ENCODE data around the gene PRRT1. TPM values are rescaled to one million over a fixed set of nuclear protein-coding genes. Genes with fewer than 3 reads are reported as not detected.
A peak's percentile ranks its signal among the peaks of the same experiment; 100 is the strongest.
"Not testable (repeated sequence)": the region's sequence is repeated elsewhere in the genome, so short reads cannot be mapped to it uniquely, and the experiment has no call there.

PRRT1 gene
- total RNA-seq, 2 donors from 2014 or later: 0.17 to 0.33 TPM

DNA sequence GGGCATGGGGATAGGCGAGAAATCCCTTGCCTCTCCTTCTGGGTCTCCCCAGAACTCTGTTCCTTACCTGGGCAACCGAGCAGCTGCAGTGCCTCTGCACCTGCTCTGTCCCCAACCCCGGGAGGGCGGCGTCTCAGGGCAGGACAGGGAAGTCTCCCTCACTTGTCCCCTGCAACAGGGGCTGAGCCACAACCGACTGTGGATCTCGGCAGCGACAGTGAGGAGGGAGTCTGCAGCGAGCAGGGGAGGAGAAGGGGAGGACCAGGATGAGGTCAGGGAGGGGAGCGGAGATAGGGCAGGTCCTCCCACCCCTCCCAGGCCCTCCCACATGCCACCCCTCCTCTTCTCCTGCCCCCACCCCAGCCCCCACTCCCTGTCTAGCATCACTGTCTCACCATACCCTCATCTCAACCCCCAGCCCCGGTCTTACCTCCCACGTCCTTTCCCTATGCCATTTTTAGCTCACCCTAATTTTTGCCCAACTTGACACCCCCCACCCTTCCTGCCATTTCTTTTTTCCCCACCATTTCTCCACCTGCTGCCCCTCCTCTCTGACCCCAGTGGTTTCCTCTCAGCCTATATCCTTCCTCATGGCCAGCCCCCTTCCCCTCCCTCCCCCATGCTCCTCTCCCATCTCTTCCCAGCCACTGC, 42.5 kb downstream of the PRRT1 start, which contains the start of gene TNXB:
Gene TNXB, minus strand, starts transcription at position 225 of the 651 bp plus-strand sequence. CDS start 11,140 bp downstream, outside the sequence.
- Mint-ChIP-seq H3K4me1 (ENCODE audit: low read depth in 2 of 2) (peaks cover 0 to 25% of the 10 kb centered on the region in 2 donors), H3K4me3 (no peak within 1 kb of the TSS), H3K27ac (no peak within 1 kb of the TSS), H3K9me3 (no peaks in the 10 kb centered on the region), H3K36me3 (no peaks in the 10 kb centered on the region), H3K27me3 (peaks cover 25 to 30% of the 10 kb centered on the region in 2 donors)
- ATAC-seq: peak in 1 of 2 donors; percentile 32
- DNase-seq (ENCODE audit: low spot score): no peak

DNA sequence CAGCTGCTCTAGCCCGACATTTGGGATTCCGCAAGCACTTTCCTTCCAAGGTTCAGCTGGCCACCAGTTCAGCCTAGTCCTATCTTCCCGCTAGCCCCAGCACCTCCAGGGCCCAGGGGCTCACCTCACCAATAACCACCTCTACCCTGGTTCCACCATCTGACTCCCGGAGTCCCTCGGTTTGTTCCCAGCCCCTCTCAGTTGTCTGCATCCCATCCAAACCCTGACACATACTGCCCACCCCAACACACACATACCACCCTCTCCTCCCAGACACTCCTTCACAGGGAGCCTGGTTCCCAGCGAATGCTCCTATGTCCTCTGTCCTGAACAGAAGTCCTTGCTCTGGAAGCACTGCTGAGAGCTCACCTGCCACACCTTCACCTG, 43.0 kb downstream of the PRRT1 start:
- Mint-ChIP-seq H3K36me3 (no peaks in the 10 kb centered on the region), H3K9me3 (no peaks in the 10 kb centered on the region), H3K4me3 (no peak overlapping the region), H3K4me1 (ENCODE audit: low read depth in 2 of 2) (peaks cover 0 to 25% of the 10 kb centered on the region in 2 donors), H3K27me3 (peaks cover 27 to 33% of the 10 kb centered on the region in 2 donors), H3K27ac (no peak overlapping the region)
- ATAC-seq (no peak), DNase-seq (ENCODE audit: low spot score) (no peak)

DNA sequence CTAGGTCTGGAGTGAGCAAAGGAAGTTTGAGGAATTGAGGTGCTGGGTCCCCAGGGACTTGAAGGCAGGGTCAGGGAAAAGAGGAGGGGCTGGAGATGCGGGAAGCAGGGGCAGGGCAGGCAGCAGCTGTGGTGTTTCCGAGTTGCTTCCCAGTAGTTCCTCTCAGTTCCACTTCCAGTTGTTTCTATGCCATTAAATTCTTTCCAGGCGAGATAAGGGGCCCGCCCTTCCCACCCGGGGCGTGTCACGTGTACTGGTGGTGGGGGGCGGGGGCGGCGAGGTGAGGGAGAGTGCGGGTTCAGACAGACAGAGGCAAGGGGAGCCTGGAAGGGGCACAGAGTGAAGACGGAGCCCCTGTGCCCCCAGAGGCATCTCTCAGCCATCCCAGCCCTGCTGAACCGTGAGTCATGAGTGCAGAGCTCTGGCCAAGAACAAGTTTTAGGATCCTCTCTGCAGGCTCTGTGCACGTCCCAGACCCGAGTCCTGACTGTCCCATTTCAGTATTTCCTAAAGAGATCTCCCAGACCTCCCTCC, 43.6 kb downstream of the PRRT1 start:
- no peak overlapping the region for H3K4me3 Mint-ChIP-seq
- H3K9me3 Mint-ChIP-seq: no peaks in the 10 kb centered on the region
- peaks cover 29 to 38% of the 10 kb centered on the region in 2 donors for H3K27me3 Mint-ChIP-seq
- peaks cover 0 to 24% of the 10 kb centered on the region in 2 donors for H3K4me1 Mint-ChIP-seq (ENCODE audit: low read depth in 2 of 2)
- DNase-seq (ENCODE audit: low spot score) (no peak), ATAC-seq (no peak)
- no peaks in the 10 kb centered on the region for H3K36me3 Mint-ChIP-seq
- H3K27ac Mint-ChIP-seq: no peak overlapping the region

DNA sequence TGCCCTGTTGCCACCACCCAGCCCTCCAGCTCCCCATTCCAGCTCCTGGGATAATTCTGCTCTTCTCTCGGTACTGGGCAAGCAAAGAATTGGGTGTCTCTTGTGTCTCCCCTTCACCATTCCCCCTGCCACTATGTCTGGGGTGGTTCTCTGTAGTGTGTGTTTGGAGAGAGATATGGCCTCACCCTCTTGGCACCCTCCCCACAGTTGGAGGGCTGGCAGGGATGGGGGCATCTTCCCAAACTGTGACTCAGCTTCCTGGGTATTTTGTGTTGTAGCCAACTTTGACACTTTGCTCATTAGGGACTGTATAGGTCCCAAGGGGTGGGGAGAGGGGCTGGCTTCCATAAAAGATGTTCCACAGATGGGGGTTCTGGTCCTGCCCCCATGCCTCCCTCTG, 44.3 kb downstream of the PRRT1 start:
- DNase-seq (ENCODE audit: low spot score): no peak
- Mint-ChIP-seq H3K36me3 (no peaks in the 10 kb centered on the region), H3K4me3 (no peak overlapping the region), H3K9me3 (no peaks in the 10 kb centered on the region), H3K27ac (no peak overlapping the region), H3K4me1 (ENCODE audit: low read depth in 2 of 2) (peaks cover 0 to 22% of the 10 kb centered on the region in 2 donors), H3K27me3 (peaks cover 29 to 40% of the 10 kb centered on the region in 2 donors)
- ATAC-seq: no peak

DNA sequence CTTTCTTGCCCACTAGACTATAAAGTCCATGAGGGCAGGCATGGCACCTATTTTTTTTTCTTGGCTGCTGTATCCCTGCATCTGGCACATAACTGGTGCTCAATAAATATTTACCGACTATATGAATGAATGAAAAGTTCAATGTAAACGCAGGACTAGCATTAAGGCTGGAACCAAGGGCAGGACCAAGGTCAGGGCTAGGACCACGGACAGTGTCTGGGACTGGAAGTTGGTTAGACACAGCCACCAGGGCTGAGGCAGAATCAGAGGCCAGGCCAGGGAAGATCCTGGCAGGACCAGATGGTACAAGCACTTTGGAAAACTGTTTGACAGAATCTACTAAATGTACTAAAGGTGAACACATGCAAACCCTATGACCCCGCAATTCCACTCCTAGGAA, 46.3 kb downstream of the PRRT1 start:
- ATAC-seq (no peak), DNase-seq (ENCODE audit: low spot score) (no peak)
- H3K4me3 Mint-ChIP-seq: no peak overlapping the region
- no peaks in the 10 kb centered on the region for H3K9me3 Mint-ChIP-seq
- peaks cover 29 to 40% of the 10 kb centered on the region in 2 donors for H3K27me3 Mint-ChIP-seq
- peaks cover 0 to 18% of the 10 kb centered on the region in 2 donors for H3K4me1 Mint-ChIP-seq (ENCODE audit: low read depth in 2 of 2)
- no peaks in the 10 kb centered on the region for H3K36me3 Mint-ChIP-seq
- H3K27ac Mint-ChIP-seq: no peak overlapping the region

DNA sequence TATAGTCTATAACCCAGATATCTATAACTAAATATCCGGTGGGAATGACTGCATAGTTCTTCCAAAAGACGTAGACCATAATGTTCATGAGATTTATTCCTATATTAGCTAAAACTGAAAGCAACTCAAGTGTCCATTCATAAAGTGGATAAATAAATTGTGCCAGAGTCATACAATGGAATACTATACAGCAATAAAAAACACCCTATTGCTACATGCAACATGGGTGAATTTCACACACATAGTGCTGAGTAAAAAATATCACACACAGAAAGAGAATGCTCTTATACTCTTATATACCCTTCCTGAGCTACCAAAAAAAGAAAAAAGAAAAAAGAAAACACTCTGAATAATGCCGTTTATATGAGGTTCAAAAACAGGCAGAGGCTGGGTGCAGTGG, 49.5 kb downstream of the PRRT1 start:
- Mint-ChIP-seq H3K27ac (no peak overlapping the region), H3K4me3 (no peak overlapping the region), H3K36me3 (no peaks in the 10 kb centered on the region), H3K9me3 (no peaks in the 10 kb centered on the region), H3K27me3 (peaks cover 31 to 46% of the 10 kb centered on the region in 2 donors), H3K4me1 (ENCODE audit: low read depth in 2 of 2) (no peaks in the 10 kb centered on the region)
- no peak for DNase-seq (ENCODE audit: low spot score)
- no peak for ATAC-seq

GRCh38 chr6:32100251-32100650, 51.5 kb downstream of the PRRT1 start:
- peak; percentile 1 for DNase-seq (ENCODE audit: low spot score)
- not testable (repeated sequence) for ATAC-seq; H3K27ac Mint-ChIP-seq; H3K36me3 Mint-ChIP-seq; H3K4me1 Mint-ChIP-seq (ENCODE audit: low read depth in 2 of 2); H3K9me3 Mint-ChIP-seq; H3K4me3 Mint-ChIP-seq
- peaks cover 34 to 40% of the 10 kb centered on the region in 2 donors for H3K27me3 Mint-ChIP-seq

Other genes starting within 250 kb of the PRRT1 start
- gene ZBTB12, start 249.9 kb downstream of the PRRT1 start, total RNA-seq: 1 to 10 TPM; 1.4 to 2.9 TPM
- under 1 TPM in 1 of 2 donors, not detected in 1; 0.92 TPM for gene C2, start 224.2 kb downstream of the PRRT1 start, total RNA-seq
- under 1 TPM; 0.33 to 0.40 TPM for gene CFB, start 205.8 kb downstream of the PRRT1 start, total RNA-seq
- gene NELFE, start 193.0 kb downstream of the PRRT1 start, total RNA-seq: 10 to 100 TPM; 61.5 to 78.0 TPM
- gene SKIC2, start 192.8 kb downstream of the PRRT1 start, total RNA-seq: 100 to 1,000 TPM; 103 to 164 TPM
- gene DXO, start 179.8 kb downstream of the PRRT1 start, total RNA-seq: 10 to 100 TPM; 11.4 to 27.5 TPM
- 10 to 100 TPM in 1 of 2 donors, 1 to 10 TPM in 1; 4.4 to 13.3 TPM for gene C4A, start 169.9 kb downstream of the PRRT1 start, total RNA-seq
- gene C4B, start 137.1 kb downstream of the PRRT1 start, total RNA-seq: 1 to 10 TPM; 3.4 to 5.0 TPM
- 1 to 10 TPM in 1 of 2 donors, not detected in 1; 1.3 TPM for gene CYP21A2, start 113.5 kb downstream of the PRRT1 start, total RNA-seq
- gene TNXB, start 42.6 kb downstream of the PRRT1 start, total RNA-seq: 1 to 10 TPM; 3.8 to 6.7 TPM
- gene ATF6B, start 23.7 kb downstream of the PRRT1 start, total RNA-seq: 100 to 1,000 TPM; 125 to 132 TPM
- 1 to 10 TPM; 5.5 to 6.0 TPM for gene FKBPL, start 21.7 kb downstream of the PRRT1 start, total RNA-seq
- 10 to 100 TPM; 10.8 to 32.3 TPM for gene PPT2, start 2.2 kb upstream of the PRRT1 start, total RNA-seq
- 10 to 100 TPM in 1 of 2 donors, 1 to 10 TPM in 1; 8.3 to 15.0 TPM for gene EGFL8, start 12.7 kb upstream of the PRRT1 start, total RNA-seq
- gene AGPAT1, start 24.1 kb upstream of the PRRT1 start, total RNA-seq: 10 to 100 TPM; 39.2 to 43.0 TPM
- gene RNF5, start 26.5 kb upstream of the PRRT1 start, total RNA-seq: 10 to 100 TPM; 41.0 to 53.3 TPM
- gene AGER, start 32.3 kb upstream of the PRRT1 start, total RNA-seq: 10 to 100 TPM; 15.0 to 29.7 TPM
- gene PBX2, start 38.3 kb upstream of the PRRT1 start, total RNA-seq: 10 to 100 TPM; 64.1 to 89.4 TPM
- gene GPSM3, start 40.7 kb upstream of the PRRT1 start, total RNA-seq: 100 to 1,000 TPM; 131 to 143 TPM
- 1 to 10 TPM; 1.4 TPM for gene NOTCH4, start 72.1 kb upstream of the PRRT1 start, total RNA-seq
- gene TSBP1, start 220.0 kb upstream of the PRRT1 start, total RNA-seq: not detected